SK-N-SH (cell line): Measurements from ENCODE around the gene RASAL3. TPM values are rescaled to one million over a fixed set of nuclear protein-coding genes. Genes with fewer than 3 reads are reported as not detected.

Experiments used
- CTCF ChIA-PET: fragments of 300-600, 350-600 bp; formaldehyde crosslinking; extraction: SDS; loops from one replicate; lab custom pipeline; 2021; lab: Yijun Ruan, JAX
- POLR2A ChIA-PET: fragments of 350-600 bp; sonication (Branson Sonifier 250); formaldehyde crosslinking; extraction: SDS; loops from one replicate; lab custom pipeline; 2020; ENCODE audit warnings: antibody characterized with exemption, inconsistent platforms; lab: Yijun Ruan, JAX
- DNase-seq: peaks from one replicate; pipeline ENCODE4 v3.0.0; 2012
- H2AFZ ChIP-seq: fragments of 200-600 bp; sonication (generic); 2 replicates; pipeline ENCODE4 v1.8.1; 2016; ENCODE audit warnings: antibody characterized with exemption, mild to moderate bottlenecking, low read depth
- H3F3A ChIP-seq: fragments of 200-600 bp; sonication (generic); replicated peaks from 2 replicates; pipeline ENCODE3; 2016; ENCODE audit warnings: antibody characterized with exemption, mild to moderate bottlenecking; ENCODE audit not compliant: insufficient read depth
- H3K27ac ChIP-seq, 2 experiments: fragments of 200-500 bp in 1 of 2; fragments of 200-600 bp in 1 of 2; sonication (Bioruptor generic) in 1 of 2; sonication (generic), shearing (Covaris generic) in 1 of 2; 2 replicates each; pipeline versions ENCODE4 v1.5.1 to v1.6.1; 2014 to 2016; ENCODE audit warnings: low read depth in 2 of 2, inconsistent platforms in 1 of 2, low read length in 1 of 2, mild to moderate bottlenecking in 1 of 2, mixed read lengths in 1 of 2
- H3K27me3 ChIP-seq: fragments of 200-600 bp; sonication (generic), shearing (Covaris generic); 2 replicates; pipeline ENCODE4 v1.6.1; 2016; ENCODE audit warnings: mixed run types; ENCODE audit not compliant: insufficient read depth
- H3K36me3 ChIP-seq, 2 experiments: fragments of 200-500 bp in 1 of 2; fragments of 200-600 bp in 1 of 2; sonication (Bioruptor generic) in 1 of 2; sonication (generic) in 1 of 2; replicated peaks in 1 of 2; 2 replicates each; pipeline versions ENCODE3 to v1.5.1; 2014 to 2016; ENCODE audit warnings: low read length in 1 of 2, mild to moderate bottlenecking in 1 of 2; ENCODE audit not compliant: insufficient read depth in 2 of 2, control insufficient read depth in 1 of 2
- H3K4me1 ChIP-seq, 2 experiments: fragments of 200-500 bp in 1 of 2; fragments of 200-600 bp in 1 of 2; sonication (Bioruptor generic) in 1 of 2; sonication (generic), shearing (Covaris generic) in 1 of 2; 2 replicates each; pipeline versions ENCODE4 v1.5.1 to v1.6.1; 2014 to 2016; ENCODE audit warnings: low read depth in 1 of 2, low read length in 1 of 2, mixed run types in 1 of 2; ENCODE audit not compliant: insufficient read depth in 2 of 2, control insufficient read depth in 1 of 2
- H3K4me2 ChIP-seq: fragments of 200-600 bp; sonication (generic), shearing (Covaris generic); 2 replicates; pipeline ENCODE4 v1.6.1; 2017; ENCODE audit warnings: mixed run types
- H3K4me3 ChIP-seq, 2 experiments: fragments of 200-500 bp in 1 of 2; fragments of 200-600 bp in 1 of 2; sonication (Bioruptor generic) in 1 of 2; sonication (generic), shearing (Covaris generic) in 1 of 2; 2 replicates each; pipeline versions ENCODE4 v1.5.1 to v1.8.1; 2014 to 2016; ENCODE audit warnings: low read depth in 2 of 2, inconsistent platforms in 1 of 2, low read length in 1 of 2, mild to moderate bottlenecking in 1 of 2, mixed read lengths in 1 of 2, moderate library complexity in 1 of 2
- H3K79me2 ChIP-seq: fragments of 200-600 bp; sonication (generic); 2 replicates; pipeline ENCODE4 v1.8.1; 2017; ENCODE audit warnings: mild to moderate bottlenecking; ENCODE audit not compliant: insufficient read depth
- H3K9ac ChIP-seq: fragments of 200-600 bp; sonication (generic); 2 replicates; pipeline ENCODE4 v1.6.1; 2017; ENCODE audit warnings: mixed run types
- H3K9me2 ChIP-seq: fragments of 200-600 bp; sonication (generic); 2 replicates; pipeline ENCODE4 v1.6.1; 2017; ENCODE audit warnings: mixed run types
- H3K9me3 ChIP-seq: fragments of 200-600 bp; sonication (generic); 2 replicates; pipeline ENCODE4 v1.6.1; 2017; ENCODE audit warnings: mixed run types, mild to moderate bottlenecking, moderate library complexity
- H4K20me1 ChIP-seq: fragments of 200-600 bp; sonication (generic); 2 replicates; pipeline ENCODE4 v1.6.1; 2017; ENCODE audit warnings: mild to moderate bottlenecking, mixed run types; ENCODE audit not compliant: insufficient read depth
- CHD2 ChIP-seq: fragments of 150-350 bp; IDR thresholded peaks from 2 replicates; pipeline ENCODE4 v1.6.1; 2018; ENCODE audit warnings: low read length; ENCODE audit not compliant: partially characterized antibody
- GATA2 ChIP-seq: sonication (generic); formaldehyde crosslinking; IDR thresholded peaks from 2 replicates; pipeline ENCODE4 v1.5.0; 2020; ENCODE audit warnings: mild to moderate bottlenecking, missing genetic modification reagents
- MAX ChIP-seq: IDR thresholded peaks from 2 replicates; pipeline ENCODE4 v1.4.0; 2012; ENCODE audit warnings: low read depth
- RCOR1 ChIP-seq: fragments of 150-350 bp; IDR thresholded peaks from 2 replicates; pipeline ENCODE4 v1.6.1; 2017; ENCODE audit warnings: antibody characterized with exemption, low read length
- RXRA ChIP-seq: IDR thresholded peaks from 2 replicates; pipeline ENCODE4 v1.4.0; 2012; ENCODE audit warnings: low read depth, mild to moderate bottlenecking, borderline replicate concordance
- SIN3A ChIP-seq: IDR thresholded peaks from 2 replicates; pipeline ENCODE4 v1.6.1; 2012; ENCODE audit warnings: low read depth, mild to moderate bottlenecking, low read length, moderate library complexity, borderline replicate concordance
- TAF1 ChIP-seq: IDR thresholded peaks from 2 replicates; pipeline ENCODE4 v1.6.1; 2012; ENCODE audit warnings: low read depth, mild to moderate bottlenecking, low read length, moderate library complexity, borderline replicate concordance
- TEAD4 ChIP-seq: IDR thresholded peaks from 2 replicates; pipeline ENCODE4 v1.4.0; 2012; ENCODE audit warnings: mild to moderate bottlenecking, borderline replicate concordance; ENCODE audit not compliant: insufficient read depth
- USF2 ChIP-seq: fragments of 150-350 bp; IDR thresholded peaks from 2 replicates; pipeline ENCODE4 v1.6.1; 2017; ENCODE audit warnings: antibody characterized with exemption, low read length, low read depth, borderline replicate concordance
- YY1 ChIP-seq: IDR thresholded peaks from 2 replicates; pipeline ENCODE4 v1.4.0; 2012; ENCODE audit warnings: low read depth, mild to moderate bottlenecking
- WGBS: methylation state at CpG from one replicate; pipeline ENCODE4 v1.1.6; 2017; ENCODE audit warnings: low lambda C conversion rate; 5-methylcytosine and 5-hydroxymethylcytosine counted together
- polyA plus RNA-seq, 3 experiments: library from polyadenylated mRNA; depleted of rRNA; stranded (reverse); fragments of >200 nt; gene quantifications; 2 replicates each; pipeline ENCODE4 v1.2.3, GENCODE V29; 2012
- TF ChIP-seq, protein P1 (sequence below): IDR thresholded peaks from 2 replicates; pipeline ENCODE4 v1.6.1; 2012; ENCODE audit warnings: mild to moderate bottlenecking, low read depth, low read length, moderate library complexity
- TF ChIP-seq, protein P2 (sequence below): IDR thresholded peaks from 2 replicates; pipeline ENCODE4 v1.4.0; 2012; ENCODE audit warnings: low read depth, borderline replicate concordance
- TF ChIP-seq, protein P3 (sequence below): IDR thresholded peaks from 2 replicates; pipeline ENCODE4 v1.4.0; 2012; ENCODE audit warnings: low read depth, borderline replicate concordance
- TF ChIP-seq, protein P4 (sequence below): IDR thresholded peaks from 2 replicates; pipeline ENCODE4; 2012

RASAL3 gene
- polyA plus RNA-seq, 1 of the 3 experiments (the other 2 are of a cell fraction), result 0.02 TPM

DNA sequence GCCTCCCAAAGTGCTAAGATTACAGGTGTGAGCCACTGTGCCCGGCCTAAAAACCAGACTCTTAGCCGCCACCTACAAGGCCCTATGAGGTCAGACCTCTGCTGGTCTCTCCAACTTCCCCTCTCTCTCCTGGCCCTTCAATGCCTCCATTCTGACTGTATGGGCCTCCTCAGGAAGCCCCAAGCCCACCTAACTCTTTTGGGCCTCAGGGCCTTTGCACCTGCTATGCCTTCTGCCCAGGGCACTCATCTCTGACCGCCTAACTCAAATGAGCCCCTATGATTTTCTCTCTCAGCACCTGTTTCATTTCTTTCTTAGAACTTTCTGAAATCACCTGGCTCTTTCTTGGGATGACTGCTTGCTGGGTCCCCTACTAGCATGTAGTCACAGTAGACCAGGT, 21.0 kb downstream of the RASAL3 start:
- no peak overlapping the region for H2AFZ ChIP-seq
- H3K9me2 ChIP-seq, result no peaks in the 10 kb centered on the region
- no peak overlapping the region for H3K9ac ChIP-seq
- no peaks in the 10 kb centered on the region for H4K20me1 ChIP-seq
- H3K9me3 ChIP-seq, result no peaks in the 10 kb centered on the region
- no peak overlapping the region for H3K27ac ChIP-seq
- no peaks in the 10 kb centered on the region for H3K36me3 ChIP-seq
- WGBS, result 93% methylated on average over 3 of the region's 3 CpGs
- ChIA-PET CTCF (no interaction called here), POLR2A (no interaction called here)
- H3K4me3 ChIP-seq, result no peak overlapping the region
- H3F3A ChIP-seq, result no peaks in the 10 kb centered on the region
- H3K27me3 ChIP-seq, result no peaks in the 10 kb centered on the region
- no peak for DNase-seq
- no peak overlapping the region for H3K4me2 ChIP-seq
- H3K79me2 ChIP-seq, result no peaks in the 10 kb centered on the region
- no peaks in the 10 kb centered on the region; a peak in 1 of 4 replicates for H3K4me1 ChIP-seq
- no peak for TF ChIP-seq YY1
- no peak for TF ChIP-seq TAF1

- H3K27me3 ChIP-seq, result no peaks in the 10 kb centered on the region
- no peaks in the 10 kb centered on the region for H3K36me3 ChIP-seq
- ChIA-PET POLR2A (no interaction called here), CTCF (interaction anchor here (1.1 kb wide), 1 partner anchor 23 kb away, joined by 4 read pairs; the partner anchor contains the start of gene AKAP8L)
- no peak overlapping the region for H2AFZ ChIP-seq
- H3K9me3 ChIP-seq, result no peaks in the 10 kb centered on the region
- no peak overlapping the region for H3K9ac ChIP-seq
- H3K9me2 ChIP-seq, result no peaks in the 10 kb centered on the region
- H3K4me1 ChIP-seq, result no peaks in the 10 kb centered on the region
- WGBS, result 68% methylated on average over 13 of the region's 13 CpGs
- H3K4me2 ChIP-seq, result no peak overlapping the region
- no peak overlapping the region for H3K27ac ChIP-seq
- H3F3A ChIP-seq, result no peaks in the 10 kb centered on the region
- H4K20me1 ChIP-seq, result no peaks in the 10 kb centered on the region
- H3K4me3 ChIP-seq, result no peak overlapping the region
- no peak for DNase-seq
- no peaks in the 10 kb centered on the region for H3K79me2 ChIP-seq
- TF ChIP-seq, protein P1, sequence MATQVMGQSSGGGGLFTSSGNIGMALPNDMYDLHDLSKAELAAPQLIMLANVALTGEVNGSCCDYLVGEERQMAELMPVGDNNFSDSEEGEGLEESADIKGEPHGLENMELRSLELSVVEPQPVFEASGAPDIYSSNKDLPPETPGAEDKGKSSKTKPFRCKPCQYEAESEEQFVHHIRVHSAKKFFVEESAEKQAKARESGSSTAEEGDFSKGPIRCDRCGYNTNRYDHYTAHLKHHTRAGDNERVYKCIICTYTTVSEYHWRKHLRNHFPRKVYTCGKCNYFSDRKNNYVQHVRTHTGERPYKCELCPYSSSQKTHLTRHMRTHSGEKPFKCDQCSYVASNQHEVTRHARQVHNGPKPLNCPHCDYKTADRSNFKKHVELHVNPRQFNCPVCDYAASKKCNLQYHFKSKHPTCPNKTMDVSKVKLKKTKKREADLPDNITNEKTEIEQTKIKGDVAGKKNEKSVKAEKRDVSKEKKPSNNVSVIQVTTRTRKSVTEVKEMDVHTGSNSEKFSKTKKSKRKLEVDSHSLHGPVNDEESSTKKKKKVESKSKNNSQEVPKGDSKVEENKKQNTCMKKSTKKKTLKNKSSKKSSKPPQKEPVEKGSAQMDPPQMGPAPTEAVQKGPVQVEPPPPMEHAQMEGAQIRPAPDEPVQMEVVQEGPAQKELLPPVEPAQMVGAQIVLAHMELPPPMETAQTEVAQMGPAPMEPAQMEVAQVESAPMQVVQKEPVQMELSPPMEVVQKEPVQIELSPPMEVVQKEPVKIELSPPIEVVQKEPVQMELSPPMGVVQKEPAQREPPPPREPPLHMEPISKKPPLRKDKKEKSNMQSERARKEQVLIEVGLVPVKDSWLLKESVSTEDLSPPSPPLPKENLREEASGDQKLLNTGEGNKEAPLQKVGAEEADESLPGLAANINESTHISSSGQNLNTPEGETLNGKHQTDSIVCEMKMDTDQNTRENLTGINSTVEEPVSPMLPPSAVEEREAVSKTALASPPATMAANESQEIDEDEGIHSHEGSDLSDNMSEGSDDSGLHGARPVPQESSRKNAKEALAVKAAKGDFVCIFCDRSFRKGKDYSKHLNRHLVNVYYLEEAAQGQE, result no peak
- TF ChIP-seq, protein P2, sequence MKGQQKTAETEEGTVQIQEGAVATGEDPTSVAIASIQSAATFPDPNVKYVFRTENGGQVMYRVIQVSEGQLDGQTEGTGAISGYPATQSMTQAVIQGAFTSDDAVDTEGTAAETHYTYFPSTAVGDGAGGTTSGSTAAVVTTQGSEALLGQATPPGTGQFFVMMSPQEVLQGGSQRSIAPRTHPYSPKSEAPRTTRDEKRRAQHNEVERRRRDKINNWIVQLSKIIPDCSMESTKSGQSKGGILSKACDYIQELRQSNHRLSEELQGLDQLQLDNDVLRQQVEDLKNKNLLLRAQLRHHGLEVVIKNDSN, result no peak
- no peak for TF ChIP-seq GATA2 (CRISPR knock-in tag)
- no peak for TF ChIP-seq TEAD4
- TF ChIP-seq, protein P3, sequence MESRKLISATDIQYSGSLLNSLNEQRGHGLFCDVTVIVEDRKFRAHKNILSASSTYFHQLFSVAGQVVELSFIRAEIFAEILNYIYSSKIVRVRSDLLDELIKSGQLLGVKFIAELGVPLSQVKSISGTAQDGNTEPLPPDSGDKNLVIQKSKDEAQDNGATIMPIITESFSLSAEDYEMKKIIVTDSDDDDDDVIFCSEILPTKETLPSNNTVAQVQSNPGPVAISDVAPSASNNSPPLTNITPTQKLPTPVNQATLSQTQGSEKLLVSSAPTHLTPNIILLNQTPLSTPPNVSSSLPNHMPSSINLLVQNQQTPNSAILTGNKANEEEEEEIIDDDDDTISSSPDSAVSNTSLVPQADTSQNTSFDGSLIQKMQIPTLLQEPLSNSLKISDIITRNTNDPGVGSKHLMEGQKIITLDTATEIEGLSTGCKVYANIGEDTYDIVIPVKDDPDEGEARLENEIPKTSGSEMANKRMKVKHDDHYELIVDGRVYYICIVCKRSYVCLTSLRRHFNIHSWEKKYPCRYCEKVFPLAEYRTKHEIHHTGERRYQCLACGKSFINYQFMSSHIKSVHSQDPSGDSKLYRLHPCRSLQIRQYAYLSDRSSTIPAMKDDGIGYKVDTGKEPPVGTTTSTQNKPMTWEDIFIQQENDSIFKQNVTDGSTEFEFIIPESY, result no peak
- TF ChIP-seq, protein P4, sequence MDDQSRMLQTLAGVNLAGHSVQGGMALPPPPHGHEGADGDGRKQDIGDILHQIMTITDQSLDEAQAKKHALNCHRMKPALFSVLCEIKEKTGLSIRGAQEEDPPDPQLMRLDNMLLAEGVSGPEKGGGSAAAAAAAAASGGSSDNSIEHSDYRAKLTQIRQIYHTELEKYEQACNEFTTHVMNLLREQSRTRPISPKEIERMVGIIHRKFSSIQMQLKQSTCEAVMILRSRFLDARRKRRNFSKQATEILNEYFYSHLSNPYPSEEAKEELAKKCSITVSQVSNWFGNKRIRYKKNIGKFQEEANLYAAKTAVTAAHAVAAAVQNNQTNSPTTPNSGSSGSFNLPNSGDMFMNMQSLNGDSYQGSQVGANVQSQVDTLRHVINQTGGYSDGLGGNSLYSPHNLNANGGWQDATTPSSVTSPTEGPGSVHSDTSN, result no peak
- no peak for TF ChIP-seq CHD2
- no peak for TF ChIP-seq MAX
- TF ChIP-seq USF2, result no peak
- TF ChIP-seq RCOR1, result no peak
- no peak for TF ChIP-seq SIN3A
- no peak for TF ChIP-seq RXRA
Observed at GRCh38 chr19:15442142-15442920, 22.0 kb downstream of the RASAL3 start.
